SJSA1 (cell line): ENCODE measurements around the gene PIH1D2. TPM values are rescaled to one million over a fixed set of nuclear protein-coding genes. Genes with fewer than 3 reads are reported as not detected.

Source experiments
- total RNA-seq: library from RNA; depleted of rRNA; stranded (reverse); fragments of >200 nt; shearing (Covaris generic); gene quantifications from 2 replicates; pipeline ENCODE4 v1.2.3, GENCODE V29; 2014; rRNA removed

The PIH1D2 gene
- total RNA-seq, 1 experiment from 2014 or later, result 2.6 TPM

Other genes starting within 250 kb of the PIH1D2 start
- 22.9 and 24.9 TPM in 2 replicates for gene ALG9, start 202.4 kb downstream of the PIH1D2 start, total RNA-seq
- 2.5 and 3.7 TPM in 2 replicates for gene FDXACB1, start 194.9 kb downstream of the PIH1D2 start, total RNA-seq
- 1.7 and 8.6 TPM in 2 replicates for gene CFAP68, start 194.5 kb downstream of the PIH1D2 start, total RNA-seq
- gene CRYAB, start 162.2 kb downstream of the PIH1D2 start, total RNA-seq, result 0.97 and 3.1 TPM in 2 replicates
- gene HSPB2, start 161.3 kb downstream of the PIH1D2 start, total RNA-seq, result not detected in 2 replicates
- gene C11orf52, start 155.1 kb downstream of the PIH1D2 start, total RNA-seq, result not detected in 2 replicates
- 8.4 and 10.3 TPM in 2 replicates for gene DIXDC1, start 136.7 kb downstream of the PIH1D2 start, total RNA-seq
- gene DLAT, start 48.6 kb downstream of the PIH1D2 start, total RNA-seq, result 18.4 and 26.6 TPM in 2 replicates
- gene NKAPD1, start 282 bp upstream of the PIH1D2 start, total RNA-seq, result 13.5 and 24.4 TPM in 2 replicates
- 36.3 and 40.8 TPM in 2 replicates for gene TIMM8B, start 12.7 kb upstream of the PIH1D2 start, total RNA-seq
- 52.2 and 92.2 TPM in 2 replicates for gene SDHD, start 12.9 kb upstream of the PIH1D2 start, total RNA-seq
- 1.2 and 2.1 TPM in 2 replicates for gene IL18, start 90.1 kb upstream of the PIH1D2 start, total RNA-seq
- 0.16 TPM in 1 of 2 replicates, not detected in the other for gene TEX12, start 93.4 kb upstream of the PIH1D2 start, total RNA-seq
- gene BCO2, start 101.5 kb upstream of the PIH1D2 start, total RNA-seq, result 0.42 TPM in 1 of 2 replicates, not detected in the other
- gene PTS, start 152.4 kb upstream of the PIH1D2 start, total RNA-seq, result 55.7 and 67.4 TPM in 2 replicates
- not detected in 2 replicates for gene PLET1, start 186.8 kb upstream of the PIH1D2 start, total RNA-seq